Uterus (tissue), 4 donors: Measurements from ENCODE around the gene EPB41L4A. TPM values are rescaled to one million over a fixed set of nuclear protein-coding genes. Genes with fewer than 3 reads are reported as not detected.

Experiments
- DNase-seq, 2 donors: peaks; one replicate each; pipeline ENCODE4 v3.0.0-alpha.2; 2019 to 2020
- H3K27ac ChIP-seq, 2 donors: fragments of 200-600 bp; sonication (generic); 1 replicate in 1 of 2; 2 replicates in 1 of 2; pipeline ENCODE4 v1.5.1; 2016 to 2018
- H3K27me3 ChIP-seq, 2 donors: fragments of 200-600 bp; sonication (generic); one replicate each; pipeline ENCODE4 v1.5.1; 2018 to 2019; ENCODE audit warnings: control low read depth in 1 of 2
- H3K36me3 ChIP-seq, 2 donors: fragments of 200-600 bp; sonication (generic); one replicate each; pipeline ENCODE4 v1.5.1; 2019; ENCODE audit warnings: control low read depth in 1 of 2
- H3K4me1 ChIP-seq, 2 donors: fragments of 200-600 bp; sonication (generic); one replicate each; pipeline ENCODE4 v1.5.1; 2018 to 2019; ENCODE audit warnings: control low read depth in 1 of 2
- H3K4me3 ChIP-seq, 2 donors: fragments of 200-600 bp; sonication (generic); 1 replicate in 1 of 2; 2 replicates in 1 of 2; pipeline ENCODE4 v1.5.1; 2018 to 2019; ENCODE audit warnings: mild to moderate bottlenecking in 1 of 2
- H3K9me3 ChIP-seq, 2 donors: fragments of 200-600 bp; sonication (generic); one replicate each; pipeline ENCODE4 v1.5.1; 2019; ENCODE audit warnings: control low read depth in 1 of 2
- POLR2A ChIP-seq, 2 donors: fragments of 450-650 bp; IDR thresholded peaks; one replicate each; pipeline ENCODE4 v1.6.1; 2016; ENCODE audit warnings: antibody characterized with exemption in 2 of 2, mild to moderate bottlenecking in 1 of 2, moderate library complexity in 1 of 2
- intact Hi-C: fragments of 100-400 bp; cut with DNase I; formaldehyde crosslinking; loops from one replicate; pipeline ENCODE4 v1.15.1; 2023; ENCODE audit warnings: low total_unique reads
- total RNA-seq, 4 donors: library from RNA; depleted of rRNA in 3 of 4; stranded (reverse); fragments of >200 nt in 3 of 4; gene quantifications; one replicate each; pipeline versions ENCODE4 v1.1.0 to v1.2.4, GENCODE V29; 2014 to 2023
- TF ChIP-seq, protein P1 (sequence below), 4 experiments: fragments of 200-600 bp in 2 of 4; fragments of 450-650 bp in 2 of 4; sonication (generic) in 2 of 4; IDR thresholded peaks; one replicate each; pipeline ENCODE4 v1.5.1; 2016 to 2019; ENCODE audit warnings: antibody characterized with exemption in 4 of 4, mild to moderate bottlenecking in 2 of 4, moderate library complexity in 1 of 4
- donor health status: DM: yes; HTN: yes; CAD: no.

The EPB41L4A gene
- total RNA-seq, 4 donors from 2014 or later: 6.4 to 47.1 (median 15.1) TPM

DNA sequence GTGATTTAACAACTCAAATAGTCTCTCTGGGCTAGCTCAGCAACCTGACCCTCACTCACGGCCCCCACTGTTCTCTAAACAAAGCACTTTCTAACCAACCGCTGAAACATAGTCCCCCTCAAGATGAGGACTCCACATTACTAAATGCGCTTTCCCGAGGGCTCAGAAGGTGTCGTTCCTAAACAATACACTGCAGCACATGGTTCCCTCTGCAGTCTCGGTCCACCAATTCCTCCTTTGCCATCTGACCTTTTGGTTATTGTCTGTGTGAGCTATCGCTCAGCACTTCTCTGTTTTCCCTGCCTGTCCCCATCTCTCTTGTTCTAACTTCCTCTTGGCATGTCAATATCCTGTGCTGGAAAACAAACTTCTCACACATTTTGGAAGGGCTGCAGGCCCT is 7.2 kb downstream of the EPB41L4A start:
- no peaks in the 10 kb centered on the region for H3K27me3 ChIP-seq
- no peak overlapping the region for H3K4me3 ChIP-seq
- no peaks in the 10 kb centered on the region for H3K36me3 ChIP-seq
- no peaks in the 10 kb centered on the region for H3K4me1 ChIP-seq
- no peak overlapping the region for H3K27ac ChIP-seq
- DNase-seq: no peak
- intact Hi-C loops: no loop called here
- no peaks in the 10 kb centered on the region for H3K9me3 ChIP-seq
- no peak for TF ChIP-seq POLR2A (IDR thresholded peaks at IDR 0.05)
- TF ChIP-seq, protein P1, sequence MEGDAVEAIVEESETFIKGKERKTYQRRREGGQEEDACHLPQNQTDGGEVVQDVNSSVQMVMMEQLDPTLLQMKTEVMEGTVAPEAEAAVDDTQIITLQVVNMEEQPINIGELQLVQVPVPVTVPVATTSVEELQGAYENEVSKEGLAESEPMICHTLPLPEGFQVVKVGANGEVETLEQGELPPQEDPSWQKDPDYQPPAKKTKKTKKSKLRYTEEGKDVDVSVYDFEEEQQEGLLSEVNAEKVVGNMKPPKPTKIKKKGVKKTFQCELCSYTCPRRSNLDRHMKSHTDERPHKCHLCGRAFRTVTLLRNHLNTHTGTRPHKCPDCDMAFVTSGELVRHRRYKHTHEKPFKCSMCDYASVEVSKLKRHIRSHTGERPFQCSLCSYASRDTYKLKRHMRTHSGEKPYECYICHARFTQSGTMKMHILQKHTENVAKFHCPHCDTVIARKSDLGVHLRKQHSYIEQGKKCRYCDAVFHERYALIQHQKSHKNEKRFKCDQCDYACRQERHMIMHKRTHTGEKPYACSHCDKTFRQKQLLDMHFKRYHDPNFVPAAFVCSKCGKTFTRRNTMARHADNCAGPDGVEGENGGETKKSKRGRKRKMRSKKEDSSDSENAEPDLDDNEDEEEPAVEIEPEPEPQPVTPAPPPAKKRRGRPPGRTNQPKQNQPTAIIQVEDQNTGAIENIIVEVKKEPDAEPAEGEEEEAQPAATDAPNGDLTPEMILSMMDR (IDR thresholded peaks at IDR 0.05): no peak

DNA sequence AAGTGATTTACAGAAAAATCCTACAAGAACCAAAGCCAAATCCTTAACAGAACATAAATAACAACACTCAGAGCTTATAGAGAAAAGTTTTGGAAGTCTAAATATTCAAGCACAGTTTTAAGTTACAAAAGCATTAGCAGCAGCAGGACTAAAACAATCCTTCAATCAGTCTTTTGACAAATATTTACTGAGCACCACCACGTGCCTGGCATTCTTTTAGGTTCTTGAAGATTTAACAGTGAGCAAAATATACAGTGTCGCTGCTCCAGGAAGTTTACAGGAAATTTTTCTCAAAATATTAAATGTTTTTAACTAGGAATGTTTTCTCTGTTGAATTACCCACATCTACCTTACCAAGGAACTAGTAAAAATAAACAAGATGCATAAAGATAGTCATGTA is 11.4 kb downstream of the EPB41L4A start:
- no peak for DNase-seq
- Histone ChIP-seq H3K4me3 (no peak overlapping the region), H3K9me3 (no peaks in the 10 kb centered on the region), H3K27me3 (no peaks in the 10 kb centered on the region), H3K4me1 (no peaks in the 10 kb centered on the region), H3K27ac (no peak overlapping the region), H3K36me3 (no peaks in the 10 kb centered on the region)
- TF ChIP-seq, protein P1 (IDR thresholded peaks at IDR 0.05): no peak
- TF ChIP-seq POLR2A (IDR thresholded peaks at IDR 0.05): no peak
- intact Hi-C loops: no loop called here

DNA sequence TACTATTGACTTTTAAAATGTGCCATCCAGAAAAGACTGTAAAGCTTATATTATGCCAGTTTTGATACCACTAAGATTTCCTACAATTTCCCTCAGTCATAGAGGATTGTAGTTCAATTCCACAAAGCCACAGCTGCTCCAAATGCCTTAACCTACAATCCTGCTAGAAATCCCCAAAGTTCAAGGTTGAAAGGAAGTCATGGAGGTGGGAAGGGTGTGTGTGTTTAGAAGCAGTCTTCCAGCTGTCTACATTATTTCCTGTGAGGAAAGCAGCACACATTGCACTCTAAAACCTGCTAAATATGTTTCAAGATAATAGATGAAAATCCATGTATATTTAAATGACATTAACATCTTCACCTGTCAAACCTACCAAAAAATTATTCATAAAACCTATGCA is 11.8 kb downstream of the EPB41L4A start:
- H3K4me1 ChIP-seq: no peaks in the 10 kb centered on the region
- no peaks in the 10 kb centered on the region for H3K27me3 ChIP-seq
- no peak overlapping the region for H3K4me3 ChIP-seq
- no peak for DNase-seq
- H3K36me3 ChIP-seq: no peaks in the 10 kb centered on the region
- no peak for TF ChIP-seq POLR2A (IDR thresholded peaks at IDR 0.05)
- TF ChIP-seq, protein P1 (IDR thresholded peaks at IDR 0.05): no peak
- no peaks in the 10 kb centered on the region for H3K9me3 ChIP-seq
- intact Hi-C loops: no loop called here
- no peak overlapping the region for H3K27ac ChIP-seq

DNA sequence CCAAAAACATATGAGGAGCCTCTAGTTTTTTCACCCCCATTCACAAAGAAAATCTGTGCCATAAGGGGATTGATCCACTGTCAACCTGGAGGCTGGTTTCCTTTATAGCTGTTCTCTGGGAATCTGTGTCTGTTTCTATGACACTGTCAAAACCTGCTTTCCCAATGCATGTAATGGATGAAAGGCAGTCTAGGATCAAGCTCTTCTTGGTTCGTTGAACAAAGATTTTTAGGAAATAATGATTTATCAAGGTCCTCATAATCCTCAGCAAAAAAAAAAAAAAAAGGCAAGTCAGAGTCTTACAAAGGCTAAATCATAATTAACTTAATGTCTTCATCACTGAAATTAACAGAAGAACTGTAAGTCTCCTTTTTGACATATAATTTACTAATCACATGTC is 16.0 kb downstream of the EPB41L4A start:
- no peak overlapping the region for H3K4me3 ChIP-seq
- H3K27ac ChIP-seq: no peak overlapping the region
- no peaks in the 10 kb centered on the region for H3K27me3 ChIP-seq
- no peaks in the 10 kb centered on the region for H3K36me3 ChIP-seq
- no peak for TF ChIP-seq POLR2A (IDR thresholded peaks at IDR 0.05)
- TF ChIP-seq, protein P1 (IDR thresholded peaks at IDR 0.05): no peak
- H3K9me3 ChIP-seq: no peaks in the 10 kb centered on the region
- DNase-seq: no peak
- intact Hi-C loops: no loop called here
- H3K4me1 ChIP-seq: no peaks in the 10 kb centered on the region

DNA sequence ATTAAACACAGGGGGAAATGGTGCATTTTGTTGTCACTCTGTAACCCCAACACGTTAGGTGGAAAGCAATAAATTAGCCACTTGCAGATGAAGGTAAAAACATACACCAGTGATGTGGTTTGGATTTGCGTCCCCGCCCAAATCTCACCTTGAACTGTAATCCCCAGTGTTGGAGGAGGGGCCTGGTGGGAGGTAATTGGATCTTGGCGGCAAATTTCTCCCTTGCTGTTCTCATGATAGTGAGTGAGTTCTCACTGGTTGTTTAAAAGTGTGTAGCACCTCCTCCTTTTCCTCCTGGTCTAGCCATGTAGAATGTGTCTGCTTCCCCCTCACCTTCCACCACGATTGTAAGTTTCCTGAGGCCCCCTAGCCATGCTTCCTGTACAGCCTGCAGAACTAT is 17.2 kb downstream of the EPB41L4A start:
- intact Hi-C loops: no loop called here
- no peaks in the 10 kb centered on the region for H3K36me3 ChIP-seq
- no peak for DNase-seq
- H3K4me1 ChIP-seq: no peaks in the 10 kb centered on the region
- no peaks in the 10 kb centered on the region for H3K9me3 ChIP-seq
- no peaks in the 10 kb centered on the region for H3K27me3 ChIP-seq
- H3K27ac ChIP-seq: no peak overlapping the region
- no peak overlapping the region for H3K4me3 ChIP-seq
- no peak for TF ChIP-seq POLR2A (IDR thresholded peaks at IDR 0.05)
- TF ChIP-seq, protein P1 (IDR thresholded peaks at IDR 0.05): no peak
